Sigmoid colon (tissue), 4 donors: Measurements from ENCODE around the gene IL1R2.

Experiments
- EP300 ChIP-seq, 4 donors: sonication (generic); formaldehyde crosslinking; IDR thresholded peaks; one replicate each; pipeline ENCODE4 v1.6.1; 2017; ENCODE audit warnings: antibody characterized with exemption in 4 of 4
- POLR2A ChIP-seq, 2 donors: fragments of 450-650 bp; IDR thresholded peaks; one replicate each; pipeline ENCODE4 v1.6.1; 2016; ENCODE audit warnings: antibody characterized with exemption in 2 of 2, mild to moderate bottlenecking in 2 of 2, moderate library complexity in 2 of 2
- POLR2AphosphoS5 ChIP-seq, 4 donors: sonication (generic); formaldehyde crosslinking; IDR thresholded peaks; one replicate each; pipeline ENCODE4 v1.6.1; 2017; ENCODE audit warnings: antibody characterized with exemption in 4 of 4
- TF ChIP-seq, protein P1 (sequence below), 4 experiments: fragments of 450-650 bp in 3 of 4; fragments of 200-600 bp in 1 of 4; IDR thresholded peaks; one replicate each; pipeline ENCODE4 v1.5.1; 2016 to 2019; ENCODE audit warnings: antibody characterized with exemption in 4 of 4, mild to moderate bottlenecking in 3 of 4, moderate library complexity in 2 of 4

DNA sequence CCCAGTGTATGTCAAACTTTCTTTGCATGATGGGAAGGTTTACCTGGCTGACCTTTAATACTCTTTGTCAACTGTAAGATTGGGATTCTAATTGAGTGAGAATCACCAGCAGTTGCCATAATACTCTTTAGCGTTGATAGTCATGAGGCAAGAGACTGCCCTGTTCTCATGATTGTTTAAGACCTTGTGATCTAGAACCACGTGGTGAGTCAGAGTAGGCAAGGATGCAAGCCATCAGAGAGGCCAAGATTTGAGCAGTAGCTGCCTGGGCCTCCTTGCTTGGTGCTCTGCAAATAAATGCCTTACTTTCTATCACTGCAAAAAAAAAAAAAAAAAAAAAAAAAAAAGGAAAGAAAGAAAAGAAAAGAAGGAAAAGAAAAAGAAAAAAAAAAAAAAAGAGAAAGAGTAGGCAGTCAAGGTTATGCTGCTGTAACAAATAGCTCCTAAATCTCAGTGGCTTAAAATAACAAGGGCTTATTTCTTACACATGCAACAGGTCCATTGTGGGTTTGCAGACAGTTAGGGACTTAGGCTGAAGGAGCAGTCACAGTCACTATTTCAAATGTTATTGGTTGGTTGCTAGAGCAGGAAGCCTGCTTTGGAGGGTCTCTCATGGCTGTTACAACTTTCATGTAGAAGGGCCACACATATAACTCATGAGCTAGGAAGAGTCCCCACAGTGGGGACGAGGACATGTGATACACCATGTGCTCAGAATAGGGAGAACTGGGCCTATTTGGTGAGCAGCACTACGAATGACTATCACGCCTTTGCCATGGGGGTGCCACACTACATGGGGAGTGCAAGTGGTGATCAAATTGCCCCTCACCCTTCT is 21.7 kb downstream of the IL1R2 start:
- TF ChIP-seq, protein P1, sequence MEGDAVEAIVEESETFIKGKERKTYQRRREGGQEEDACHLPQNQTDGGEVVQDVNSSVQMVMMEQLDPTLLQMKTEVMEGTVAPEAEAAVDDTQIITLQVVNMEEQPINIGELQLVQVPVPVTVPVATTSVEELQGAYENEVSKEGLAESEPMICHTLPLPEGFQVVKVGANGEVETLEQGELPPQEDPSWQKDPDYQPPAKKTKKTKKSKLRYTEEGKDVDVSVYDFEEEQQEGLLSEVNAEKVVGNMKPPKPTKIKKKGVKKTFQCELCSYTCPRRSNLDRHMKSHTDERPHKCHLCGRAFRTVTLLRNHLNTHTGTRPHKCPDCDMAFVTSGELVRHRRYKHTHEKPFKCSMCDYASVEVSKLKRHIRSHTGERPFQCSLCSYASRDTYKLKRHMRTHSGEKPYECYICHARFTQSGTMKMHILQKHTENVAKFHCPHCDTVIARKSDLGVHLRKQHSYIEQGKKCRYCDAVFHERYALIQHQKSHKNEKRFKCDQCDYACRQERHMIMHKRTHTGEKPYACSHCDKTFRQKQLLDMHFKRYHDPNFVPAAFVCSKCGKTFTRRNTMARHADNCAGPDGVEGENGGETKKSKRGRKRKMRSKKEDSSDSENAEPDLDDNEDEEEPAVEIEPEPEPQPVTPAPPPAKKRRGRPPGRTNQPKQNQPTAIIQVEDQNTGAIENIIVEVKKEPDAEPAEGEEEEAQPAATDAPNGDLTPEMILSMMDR (IDR thresholded peaks at IDR 0.05) = no peak
- TF ChIP-seq POLR2A (IDR thresholded peaks at IDR 0.05) (no peak), EP300 (IDR thresholded peaks at IDR 0.05) (no peak), POLR2AphosphoS5 (IDR thresholded peaks at IDR 0.05) (no peak)
